HG03432 (cell line): ENCODE data around the gene ARSI.
"Not testable (repeated sequence)": the region's sequence is repeated elsewhere in the genome, so short reads cannot be mapped to it uniquely, and the experiment has no call there.

Source experiments
- ATAC-seq: cut with Tn5 transposase; IDR thresholded peaks from one replicate; pipeline ENCODE4 v1.9.1; 2021; ENCODE audit warnings: mild to moderate bottlenecking, moderate library complexity; ENCODE audit not compliant: unreplicated experiment

The ARSI gene

DNA sequence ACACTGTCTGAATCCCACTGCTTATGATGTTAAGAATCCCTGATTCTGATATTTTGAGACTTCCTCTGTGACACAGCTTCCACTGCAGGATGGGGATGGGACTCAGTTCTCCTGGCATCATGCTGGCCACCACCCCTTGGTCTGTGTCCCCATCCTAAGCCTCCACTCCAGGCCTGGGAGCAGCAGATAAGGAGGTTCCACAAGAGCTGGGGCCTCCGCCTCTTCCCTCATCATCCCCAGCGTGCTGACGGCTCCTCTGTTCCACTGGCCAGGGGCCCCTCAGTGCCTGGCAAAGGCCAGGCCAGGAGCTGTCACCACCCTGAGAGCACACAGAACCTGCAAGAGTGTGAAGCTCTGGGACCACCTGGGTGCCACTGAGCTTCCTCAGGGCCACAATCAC, 53.8 kb downstream of the ARSI start:
- ATAC-seq: no peak

DNA sequence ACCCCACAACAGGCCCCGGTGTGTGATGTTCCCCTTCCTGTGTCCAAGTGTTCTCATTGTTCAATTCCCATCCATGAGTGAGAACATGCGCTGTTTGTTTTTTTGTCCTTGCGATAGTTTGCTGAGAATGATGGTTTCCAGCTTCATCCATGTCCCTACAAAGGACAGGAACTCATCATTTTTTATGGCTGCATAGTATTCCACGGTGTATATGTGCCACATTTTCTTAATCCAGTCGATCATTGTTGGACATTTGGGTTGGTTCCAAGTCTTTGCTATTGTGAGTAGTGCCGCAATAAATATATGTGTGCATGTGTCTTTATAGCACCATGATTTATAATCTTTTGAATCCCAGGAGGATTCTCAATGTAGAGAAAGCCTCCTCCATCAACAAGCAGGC, 54.2 kb downstream of the ARSI start:
- not testable (repeated sequence) for ATAC-seq

DNA sequence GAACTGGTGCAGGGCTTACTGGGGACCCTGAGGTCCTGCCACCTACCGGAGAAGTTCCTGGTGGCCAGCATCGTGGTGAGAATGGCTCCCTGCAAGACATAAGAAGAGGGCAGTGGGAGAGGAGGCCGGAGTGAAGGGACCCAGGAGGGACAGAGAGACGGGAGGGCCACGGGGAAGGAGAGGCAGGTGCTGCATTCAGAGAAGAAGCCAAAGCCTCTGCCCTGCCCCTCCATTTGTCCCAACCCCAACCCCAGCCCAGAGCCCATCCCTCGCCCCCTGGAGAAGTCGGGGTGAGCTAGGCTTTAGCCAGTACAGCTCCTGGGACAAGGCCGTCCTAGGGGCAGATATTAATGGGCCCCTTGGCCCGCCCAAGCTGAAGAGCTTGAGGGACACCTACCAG, 55.0 kb downstream of the ARSI start:
- no peak for ATAC-seq

DNA sequence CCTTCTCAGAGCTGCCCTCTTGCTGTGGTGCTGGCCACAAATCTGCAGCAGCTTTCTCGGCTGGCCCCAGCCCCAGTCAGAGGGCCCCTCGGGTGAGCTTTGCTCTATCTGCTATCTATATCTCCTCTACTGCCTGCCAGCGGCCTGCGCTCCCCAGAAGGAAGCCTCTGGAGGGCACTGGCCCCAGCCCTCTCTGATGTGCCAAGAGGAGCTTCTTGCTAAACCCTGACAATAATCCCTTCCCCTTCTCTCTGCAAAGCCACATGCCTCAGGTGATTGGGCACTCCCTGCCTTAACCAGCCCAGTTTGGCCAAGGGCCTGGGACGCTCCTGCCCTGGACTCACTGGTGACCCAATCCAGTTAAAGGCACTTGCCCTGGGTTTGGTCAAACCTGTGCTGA, 55.9 kb downstream of the ARSI start:
- ATAC-seq: no peak

- no peak for ATAC-seq
Observed at GRCh38 chr5:150246429-150246828, 56.3 kb downstream of the ARSI start.
